HepG2 (cell line): ENCODE measurements around the gene CARD9. TPM values are rescaled to one million over a fixed set of nuclear protein-coding genes. Genes with fewer than 3 reads are reported as not detected.
"Not testable (repeated sequence)": the region's sequence is repeated elsewhere in the genome, so short reads cannot be mapped to it uniquely, and the experiment has no call there.

ENCODE experiments used
- ATAC-seq: fragments of 200-7000 bp; cut with Tn5 transposase; 3 replicates; pipeline ENCODE4 v1.9.1; 2020; ENCODE audit warnings: mild to moderate bottlenecking, moderate library complexity
- BruUV-seq: library from RNA; stranded (reverse); fragments of 400-500 nt; replicated peaks from 2 replicates; lab custom pipeline; 2021; lab: Mats Ljungman, UMichigan
- CTCF ChIA-PET: fragments of 300-600 bp; formaldehyde crosslinking; extraction: SDS; loops from one replicate; lab custom pipeline; 2021; ENCODE audit warnings: low total read pairs, inconsistent platforms, low intra/inter-chr PET ratio; lab: Yijun Ruan, JAX
- POLR2A ChIA-PET: fragments of 350-600 bp; sonication (Branson Sonifier 250); formaldehyde crosslinking; loops from one replicate; lab custom pipeline; 2020; ENCODE audit warnings: antibody characterized with exemption, inconsistent platforms; lab: Yijun Ruan, JAX
- DNase-seq: peaks from one replicate; pipeline ENCODE4 v3.0.0-alpha.2; 2015; ENCODE audit warnings: low spot score
- FAIRE-seq: peaks from 3 replicates; lab custom pipeline; 2011; peaks lifted over from hg19 to GRCh38; lab: Jason Lieb, UNC
- H2AFZ ChIP-seq: one replicate; pipeline ENCODE4 v1.6.1; 2011; ENCODE audit warnings: low read length, inconsistent platforms
- H3K27ac ChIP-seq: fragments of 300-600 bp; 3 replicates; pipeline ENCODE4 v1.8.0; 2011; ENCODE audit warnings: mixed run types, mild to moderate bottlenecking, mixed read lengths, low read length, inconsistent platforms; ENCODE audit not compliant: insufficient read depth; ENCODE audit errors: extremely low read length
- H3K27me3 ChIP-seq, 2 experiments: fragments of 200-600 bp in 1 of 2; 2 replicates in 1 of 2; 3 replicates in 1 of 2; pipeline versions ENCODE4 v1.6.0 to v1.8.0; 2011; ENCODE audit warnings: low read length in 2 of 2, mild to moderate bottlenecking in 2 of 2, moderate library complexity in 2 of 2, inconsistent platforms in 1 of 2; ENCODE audit not compliant: insufficient read depth in 2 of 2, control insufficient read depth in 1 of 2
- H3K36me3 ChIP-seq, 2 experiments: fragments of 200-600 bp in 1 of 2; replicated peaks in 1 of 2; 2 replicates in 1 of 2; 3 replicates in 1 of 2; pipeline versions ENCODE4 v1.5.1 to v1.8.0; 2011; ENCODE audit warnings: low read length in 2 of 2, inconsistent platforms in 1 of 2; ENCODE audit not compliant: insufficient read depth in 2 of 2, control insufficient read depth in 1 of 2
- H3K4me1 ChIP-seq: 2 replicates; pipeline ENCODE4 v1.5.1; 2012; ENCODE audit warnings: low read length, inconsistent platforms; ENCODE audit not compliant: insufficient read depth
- H3K4me2 ChIP-seq: 2 replicates; pipeline ENCODE4 v1.6.0; 2011; ENCODE audit warnings: low read depth, low read length, inconsistent platforms
- H3K4me3 ChIP-seq, 3 experiments: fragments of 200-600 bp in 1 of 3; sonication (generic), shearing (Covaris generic) in 1 of 3; replicated peaks in 1 of 3; 2 replicates each; pipeline ENCODE4 v1.5.1; 2011 to 2016; ENCODE audit warnings: low read length in 3 of 3, inconsistent platforms in 2 of 3, low read depth in 2 of 3, mild to moderate bottlenecking in 2 of 3, control low read depth in 1 of 3, mixed read lengths in 1 of 3; ENCODE audit not compliant: insufficient read depth in 1 of 3
- H3K79me2 ChIP-seq: one replicate; pipeline ENCODE4 v1.6.1; 2011; ENCODE audit warnings: low read length, inconsistent platforms; ENCODE audit not compliant: insufficient read depth
- H3K9ac ChIP-seq: 2 replicates; pipeline ENCODE4 v1.6.0; 2011; ENCODE audit warnings: mild to moderate bottlenecking, low read depth, low read length, inconsistent platforms; ENCODE audit not compliant: insufficient read depth
- H3K9me3 ChIP-seq: 2 replicates; pipeline ENCODE4 v1.5.1; 2012; ENCODE audit warnings: mild to moderate bottlenecking, low read length
- H4K20me1 ChIP-seq: 2 replicates; pipeline ENCODE4 v1.6.0; 2011; ENCODE audit warnings: inconsistent platforms, mild to moderate bottlenecking, low read length, moderate library complexity; ENCODE audit not compliant: insufficient read depth
- WGBS: methylation state at CpG from one replicate; pipeline ENCODE4 v1.1.6; 2017; ENCODE audit warnings: low lambda C conversion rate; 5-methylcytosine and 5-hydroxymethylcytosine counted together
- in situ Hi-C: cut with HindIII; loops from 2 replicates; pipeline ENCODE4 v1.10.0; 2017; ENCODE audit warnings: low pct_unique_long_range_greater_than_20kb; ENCODE audit not compliant: extremely low pct_ligation_motif_present
- intact Hi-C: fragments of 100-400 bp; cut with micrococcal nuclease; formaldehyde crosslinking; loops from one replicate; pipeline ENCODE4 v1.10.0; 2022; ENCODE audit not compliant: unreplicated experiment
- polyA plus RNA-seq, 8 experiments: library from polyadenylated mRNA; depleted of rRNA in 3 of 8; stranded (reverse) in 7 of 8; unstranded in 1 of 8; fragments of >200 nt; fragmentation: Illumina TruSeq in 4 of 8; extraction: Trizol in 4 of 8; gene quantifications; 2 replicates each; pipeline versions ENCODE4 v1.2.1 to v1.2.3, GENCODE V29; 2011 to 2016; ENCODE audit warnings: low read depth in 4 of 8, missing spikeins in 1 of 8, mixed read lengths in 1 of 8; ENCODE audit not compliant: insufficient read depth in 1 of 8
- total RNA-seq, 5 experiments: library from RNA; depleted of rRNA; stranded (reverse); fragments of >200 nt; fragmentation: Illumina TruSeq; extraction: Trizol; gene quantifications; 2 replicates each; pipeline ENCODE4 v1.2.3, GENCODE V29; 2016; ENCODE audit warnings: low read depth in 1 of 5

Gene CARD9
- total and polyA plus RNA-seq, 2 of the 13 experiments (the other 11 are each of a cell fraction or from before 2014, with no cell fraction given): 3.3 to 7.4 TPM

DNA sequence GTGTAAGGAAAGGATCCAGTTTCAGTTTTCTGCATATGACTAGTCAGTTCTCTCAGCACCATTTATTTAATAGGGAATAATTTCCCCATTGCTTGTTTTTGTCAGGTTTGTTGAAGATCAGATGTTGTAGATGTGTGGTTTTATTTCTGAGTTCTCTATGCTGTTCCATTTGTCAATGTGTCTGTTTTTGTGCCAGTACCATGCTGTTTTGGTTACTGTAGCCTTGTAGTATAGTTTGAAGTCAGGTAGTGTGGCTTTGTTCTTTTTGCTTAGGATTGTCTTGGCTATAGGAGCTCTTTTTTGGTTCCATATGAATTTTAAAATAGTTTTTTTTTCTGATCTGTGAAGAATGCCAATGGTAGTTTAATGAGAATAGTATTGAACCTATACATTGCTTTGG is 52.5 kb downstream of the CARD9 start:
- H3K4me3 ChIP-seq, POLR2A ChIA-PET, H3K36me3 ChIP-seq, H3K9ac ChIP-seq, H3K79me2 ChIP-seq, H3K27ac ChIP-seq, DNase-seq, H3K4me2 ChIP-seq, H4K20me1 ChIP-seq, H3K9me3 ChIP-seq, BruUV-seq, CTCF ChIA-PET, H2AFZ ChIP-seq, intact Hi-C loops, in situ Hi-C loops, FAIRE-seq, ATAC-seq: not testable (repeated sequence)
- peaks cover 12 to 46% of the 10 kb centered on the region in 2 experiments for H3K27me3 ChIP-seq
- H3K4me1 ChIP-seq: peaks cover 15% of the 10 kb centered on the region

DNA sequence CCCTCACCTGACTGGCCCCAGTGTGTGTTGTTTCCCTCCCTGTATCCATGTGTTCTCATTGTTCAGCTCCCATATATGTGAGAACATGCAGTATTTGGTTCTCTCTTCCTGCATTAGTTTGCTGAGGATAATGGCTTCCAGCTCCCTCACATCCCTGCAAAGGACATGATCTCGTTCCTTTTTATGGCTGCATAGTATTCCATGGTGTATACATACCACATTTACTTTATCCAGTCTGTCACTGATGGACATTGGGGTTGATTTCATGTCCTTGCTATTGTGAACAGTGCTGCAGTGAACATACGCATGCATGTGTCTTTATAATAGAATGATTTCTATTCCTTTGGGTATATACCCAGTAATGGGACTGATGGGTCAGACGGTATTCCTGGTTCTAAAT is 53.5 kb downstream of the CARD9 start:
- Histone ChIP-seq H3K4me1 (peaks cover 13% of the 10 kb centered on the region), H3K27me3 (peaks cover 9 to 36% of the 10 kb centered on the region in 2 experiments), H3K9me3 (peaks cover 11% of the 10 kb centered on the region)
- H4K20me1 ChIP-seq, H3K27ac ChIP-seq, CTCF ChIA-PET, H3K79me2 ChIP-seq, H3K4me2 ChIP-seq, H2AFZ ChIP-seq, H3K9ac ChIP-seq, in situ Hi-C loops, ATAC-seq, intact Hi-C loops, H3K4me3 ChIP-seq, H3K36me3 ChIP-seq, FAIRE-seq, POLR2A ChIA-PET, DNase-seq, BruUV-seq: not testable (repeated sequence)
- WGBS: 57% methylated on average over 3 of the region's 3 CpGs

DNA sequence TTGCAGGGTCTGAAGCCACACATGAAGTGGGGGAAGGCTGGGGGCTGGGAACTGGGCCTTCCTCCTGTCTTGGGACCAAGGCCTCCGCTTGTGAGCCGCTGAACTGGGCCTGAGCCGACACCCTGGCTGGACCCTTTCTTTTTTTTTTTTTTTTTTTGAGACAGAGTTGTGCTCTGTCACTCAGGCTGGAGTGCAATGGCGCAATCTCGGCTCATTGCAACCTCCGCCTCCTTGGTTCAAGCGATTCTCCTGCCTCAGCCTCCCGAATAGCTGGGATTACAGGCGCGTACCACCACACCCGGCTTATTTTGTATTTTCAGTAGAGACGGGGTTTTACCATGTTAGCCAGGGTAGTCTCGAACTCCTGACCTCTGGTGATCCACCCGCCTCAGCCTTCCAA is 54.2 kb downstream of the CARD9 start:
- POLR2A ChIA-PET, ATAC-seq, H3K79me2 ChIP-seq, H3K4me3 ChIP-seq, H3K27ac ChIP-seq, DNase-seq, H2AFZ ChIP-seq, H3K4me2 ChIP-seq, H3K36me3 ChIP-seq, in situ Hi-C loops, H4K20me1 ChIP-seq, intact Hi-C loops, H3K9ac ChIP-seq, FAIRE-seq, CTCF ChIA-PET, BruUV-seq: not testable (repeated sequence)
- H3K4me1 ChIP-seq: peaks cover 13% of the 10 kb centered on the region
- WGBS: 63% methylated on average over 14 of the region's 14 CpGs
- H3K9me3 ChIP-seq: peaks cover 16% of the 10 kb centered on the region
- peaks cover 9 to 29% of the 10 kb centered on the region in 2 experiments for H3K27me3 ChIP-seq
